ENCODE measurements around the gene RBM3. TPM values are rescaled to one million over a fixed set of nuclear protein-coding genes. Genes with fewer than 3 reads are reported as not detected.

The RBM3 gene
- total RNA-seq, 1 experiment from 2014 or later = 233 TPM

DNA sequence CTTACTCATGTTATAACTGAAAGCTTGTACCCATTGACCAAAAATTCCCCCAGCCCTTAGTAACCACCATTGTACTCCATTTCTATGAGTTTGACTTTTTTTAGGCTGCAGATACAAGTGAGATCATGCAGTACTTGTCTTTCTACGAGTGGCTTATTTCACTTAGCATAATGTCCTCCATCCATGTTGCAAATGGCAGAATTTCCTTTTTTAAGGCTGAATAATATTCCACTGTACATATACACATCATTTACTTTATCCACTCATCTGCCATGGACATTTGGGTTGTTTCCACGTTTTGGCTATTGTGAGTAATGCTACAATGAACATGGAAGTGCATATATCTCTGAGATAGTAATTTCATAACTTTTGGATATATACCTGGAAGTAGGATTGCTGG is 10.4 kb downstream of the RBM3 start:
- RAD21 ChIA-PET (ENCODE audit: low non-redundant PET in 1 of 2, low total read pairs in 2 of 2, uncharacterized antibody in 2 of 2, unreplicated experiment in 2 of 2) = no interaction called here
- intact Hi-C loops (cut with micrococcal nuclease) = no loop called here
- CTCF ChIA-PET = no interaction called here

DNA sequence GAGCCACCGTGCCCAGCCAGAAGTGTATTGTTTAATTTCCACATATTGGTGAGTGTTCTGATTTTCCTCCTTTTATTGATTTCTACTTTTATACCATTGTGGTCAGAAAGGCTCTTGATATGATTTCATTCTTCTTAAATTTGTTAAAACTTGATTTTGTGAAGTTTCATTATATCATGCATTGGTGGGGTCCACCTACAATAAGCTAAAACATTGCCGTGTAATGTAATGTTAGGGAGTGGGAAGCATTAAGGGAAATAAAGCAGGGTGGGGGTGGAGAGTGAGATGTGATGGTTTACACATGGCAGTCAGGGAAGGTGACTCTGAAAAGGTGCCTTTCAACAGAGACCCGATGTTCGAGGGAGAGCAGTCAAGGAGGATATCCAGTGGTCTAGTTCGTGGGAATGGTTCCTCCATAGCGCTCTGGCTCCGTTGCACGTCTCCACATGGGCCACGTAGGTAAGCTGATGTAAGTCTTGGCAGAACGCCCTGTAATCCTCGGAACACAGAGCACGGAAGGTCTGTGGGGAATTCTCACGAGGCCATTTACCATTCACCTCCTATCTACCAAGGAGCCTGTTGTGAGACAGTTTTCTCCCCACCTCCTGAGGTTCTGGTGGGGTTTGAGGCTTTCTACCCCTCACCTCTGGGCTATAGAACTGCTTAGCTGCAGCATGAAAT is 15.3 kb downstream of the RBM3 start:
- TF ChIP-seq, protein P1, sequence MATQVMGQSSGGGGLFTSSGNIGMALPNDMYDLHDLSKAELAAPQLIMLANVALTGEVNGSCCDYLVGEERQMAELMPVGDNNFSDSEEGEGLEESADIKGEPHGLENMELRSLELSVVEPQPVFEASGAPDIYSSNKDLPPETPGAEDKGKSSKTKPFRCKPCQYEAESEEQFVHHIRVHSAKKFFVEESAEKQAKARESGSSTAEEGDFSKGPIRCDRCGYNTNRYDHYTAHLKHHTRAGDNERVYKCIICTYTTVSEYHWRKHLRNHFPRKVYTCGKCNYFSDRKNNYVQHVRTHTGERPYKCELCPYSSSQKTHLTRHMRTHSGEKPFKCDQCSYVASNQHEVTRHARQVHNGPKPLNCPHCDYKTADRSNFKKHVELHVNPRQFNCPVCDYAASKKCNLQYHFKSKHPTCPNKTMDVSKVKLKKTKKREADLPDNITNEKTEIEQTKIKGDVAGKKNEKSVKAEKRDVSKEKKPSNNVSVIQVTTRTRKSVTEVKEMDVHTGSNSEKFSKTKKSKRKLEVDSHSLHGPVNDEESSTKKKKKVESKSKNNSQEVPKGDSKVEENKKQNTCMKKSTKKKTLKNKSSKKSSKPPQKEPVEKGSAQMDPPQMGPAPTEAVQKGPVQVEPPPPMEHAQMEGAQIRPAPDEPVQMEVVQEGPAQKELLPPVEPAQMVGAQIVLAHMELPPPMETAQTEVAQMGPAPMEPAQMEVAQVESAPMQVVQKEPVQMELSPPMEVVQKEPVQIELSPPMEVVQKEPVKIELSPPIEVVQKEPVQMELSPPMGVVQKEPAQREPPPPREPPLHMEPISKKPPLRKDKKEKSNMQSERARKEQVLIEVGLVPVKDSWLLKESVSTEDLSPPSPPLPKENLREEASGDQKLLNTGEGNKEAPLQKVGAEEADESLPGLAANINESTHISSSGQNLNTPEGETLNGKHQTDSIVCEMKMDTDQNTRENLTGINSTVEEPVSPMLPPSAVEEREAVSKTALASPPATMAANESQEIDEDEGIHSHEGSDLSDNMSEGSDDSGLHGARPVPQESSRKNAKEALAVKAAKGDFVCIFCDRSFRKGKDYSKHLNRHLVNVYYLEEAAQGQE (IDR thresholded peaks at IDR 0.05; ENCODE audit: low read depth) = no peak
- TF ChIP-seq SP1 (IDR thresholded peaks at IDR 0.05; ENCODE audit: low read depth) = no peak
- TF ChIP-seq, protein P2, sequence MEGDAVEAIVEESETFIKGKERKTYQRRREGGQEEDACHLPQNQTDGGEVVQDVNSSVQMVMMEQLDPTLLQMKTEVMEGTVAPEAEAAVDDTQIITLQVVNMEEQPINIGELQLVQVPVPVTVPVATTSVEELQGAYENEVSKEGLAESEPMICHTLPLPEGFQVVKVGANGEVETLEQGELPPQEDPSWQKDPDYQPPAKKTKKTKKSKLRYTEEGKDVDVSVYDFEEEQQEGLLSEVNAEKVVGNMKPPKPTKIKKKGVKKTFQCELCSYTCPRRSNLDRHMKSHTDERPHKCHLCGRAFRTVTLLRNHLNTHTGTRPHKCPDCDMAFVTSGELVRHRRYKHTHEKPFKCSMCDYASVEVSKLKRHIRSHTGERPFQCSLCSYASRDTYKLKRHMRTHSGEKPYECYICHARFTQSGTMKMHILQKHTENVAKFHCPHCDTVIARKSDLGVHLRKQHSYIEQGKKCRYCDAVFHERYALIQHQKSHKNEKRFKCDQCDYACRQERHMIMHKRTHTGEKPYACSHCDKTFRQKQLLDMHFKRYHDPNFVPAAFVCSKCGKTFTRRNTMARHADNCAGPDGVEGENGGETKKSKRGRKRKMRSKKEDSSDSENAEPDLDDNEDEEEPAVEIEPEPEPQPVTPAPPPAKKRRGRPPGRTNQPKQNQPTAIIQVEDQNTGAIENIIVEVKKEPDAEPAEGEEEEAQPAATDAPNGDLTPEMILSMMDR (IDR thresholded peaks at IDR 0.05 in 2 of 3, conservative IDR thresholded peaks at IDR 0.05 in 1 of 3; ENCODE audit: borderline replicate concordance in 1 of 3, insufficient read depth in 1 of 3, low read depth in 2 of 3, low read length in 2 of 3) = no peak
- ATAC-seq (no peak), DNase-seq (ENCODE audit: low read depth, low spot score) (no peak)
- Histone ChIP-seq H3K4me2 (ENCODE audit: low read length) (no peak overlapping the region), H3K36me3 (ENCODE audit: control insufficient read depth in 1 of 2, insufficient read depth in 2 of 2, low read length in 2 of 2) (no peaks in the 10 kb centered on the region), H3K4me3 (replicated peaks in 1 of 2; ENCODE audit: low read depth in 1 of 2, low read length in 2 of 2) (no peak overlapping the region), H4K20me1 (ENCODE audit: insufficient read depth) (no peaks in the 10 kb centered on the region), H3K9me3 (ENCODE audit: control insufficient read depth in 1 of 2, insufficient read depth in 1 of 2, low read depth in 1 of 2, low read length in 2 of 2) (no peaks in the 10 kb centered on the region), H2AFZ (ENCODE audit: low read depth, low read length, poor library complexity, severe bottlenecking) (no peak overlapping the region), H3K9ac (ENCODE audit: low read length) (no peak overlapping the region), H3K27ac (ENCODE audit: low read depth, low read length) (no peak overlapping the region), H3K79me2 (ENCODE audit: insufficient read depth, low read length) (no peaks in the 10 kb centered on the region), H3K27me3 (ENCODE audit: insufficient read depth, low read length) (no peaks in the 10 kb centered on the region), H3K9me2 (ENCODE audit: insufficient read depth) (no peaks in the 10 kb centered on the region), H3K4me1 (ENCODE audit: control insufficient read depth in 1 of 2, insufficient read depth in 2 of 2, low read length in 2 of 2) (peaks cover 9 to 14% of the 10 kb centered on the region in 2 experiments)
- ChIA-PET RAD21 (ENCODE audit: low non-redundant PET in 1 of 2, low total read pairs in 2 of 2, uncharacterized antibody in 2 of 2, unreplicated experiment in 2 of 2) (no interaction called here), CTCF (no interaction called here), POLR2A (no interaction called here)
- no TSS peak for BruUV-seq (replicated peaks)
- intact Hi-C loops (cut with micrococcal nuclease) = no loop called here

More for the DNA sequence above, 10.4 kb downstream of the RBM3 start:
- no peak overlapping the region for H3K27ac ChIP-seq (ENCODE audit: low read depth, low read length)
- BruUV-seq (replicated peaks) = no TSS peak
- no peaks in the 10 kb centered on the region for H3K9me2 ChIP-seq (ENCODE audit: insufficient read depth)
- H3K4me3 ChIP-seq (replicated peaks in 1 of 2; ENCODE audit: low read depth in 1 of 2, low read length in 2 of 2) = no peak overlapping the region
- H3K27me3 ChIP-seq (ENCODE audit: insufficient read depth, low read length) = no peaks in the 10 kb centered on the region
- H3K79me2 ChIP-seq (ENCODE audit: insufficient read depth, low read length) = no peaks in the 10 kb centered on the region
- no peak overlapping the region for H3K4me2 ChIP-seq (ENCODE audit: low read length)
- no peak overlapping the region for H3K9ac ChIP-seq (ENCODE audit: low read length)
- POLR2A ChIA-PET = no interaction called here
- no peak for DNase-seq (ENCODE audit: low read depth, low spot score)
- no peaks in the 10 kb centered on the region for H3K9me3 ChIP-seq (ENCODE audit: control insufficient read depth in 1 of 2, insufficient read depth in 1 of 2, low read depth in 1 of 2, low read length in 2 of 2)
- H4K20me1 ChIP-seq (ENCODE audit: insufficient read depth) = no peaks in the 10 kb centered on the region
- H3K4me1 ChIP-seq (ENCODE audit: control insufficient read depth in 1 of 2, insufficient read depth in 2 of 2, low read length in 2 of 2) = no peaks in the 10 kb centered on the region
- H2AFZ ChIP-seq (ENCODE audit: low read depth, low read length, poor library complexity, severe bottlenecking) = no peak overlapping the region
- no peak for ATAC-seq
- no peaks in the 10 kb centered on the region; a peak in 1 of 4 replicates for H3K36me3 ChIP-seq (ENCODE audit: control insufficient read depth in 1 of 2, insufficient read depth in 2 of 2, low read length in 2 of 2)
- TF ChIP-seq EZH2phosphoT487 (IDR thresholded peaks at IDR 0.05; ENCODE audit: borderline replicate concordance) (no peak), SIN3A (IDR thresholded peaks at IDR 0.05; ENCODE audit: low read depth) (no peak)
